Activated naive CD4-positive, alpha-beta T cell treated with anti-CD3 and anti-CD28 coated beads, Interleukin-2, amount 50 U/mL, for 16 hours (primary cell): Measurements from ENCODE around the gene SLC35D1.

ENCODE experiments used
- DNase-seq: peaks from one replicate; pipeline ENCODE4 v3.0.0-alpha.2; 2020

The SLC35D1 gene

GRCh38 chr1:67043366-67043765, 10.6 kb downstream of the SLC35D1 start:
- DNase-seq = no peak

GRCh38 chr1:67041841-67042503, 12.0 kb downstream of the SLC35D1 start:
- no peak for DNase-seq

- no peak for DNase-seq
Measured at GRCh38 chr1:67040405-67040804, 13.5 kb downstream of the SLC35D1 start.

- no peak for DNase-seq
Measured at GRCh38 chr1:67031859-67032247, 22.1 kb downstream of the SLC35D1 start.

GRCh38 chr1:67031121-67031858, 22.7 kb downstream of the SLC35D1 start:
- DNase-seq = no peak

GRCh38 chr1:67029472-67029871, 24.5 kb downstream of the SLC35D1 start:
- DNase-seq = no peak

GRCh38 chr1:67020765-67021164, 33.2 kb downstream of the SLC35D1 start:
- no peak for DNase-seq

- no peak for DNase-seq
Measured at GRCh38 chr1:67020304-67020703, 33.6 kb downstream of the SLC35D1 start.

GRCh38 chr1:67019600-67020136, 34.3 kb downstream of the SLC35D1 start:
- no peak for DNase-seq

GRCh38 chr1:67019121-67019520, 34.8 kb downstream of the SLC35D1 start:
- DNase-seq = no peak

GRCh38 chr1:67018574-67018973, 35.4 kb downstream of the SLC35D1 start:
- no peak for DNase-seq

- no peak for DNase-seq
Measured at GRCh38 chr1:67013573-67013972, 40.4 kb downstream of the SLC35D1 start.

GRCh38 chr1:67009792-67010191, 44.2 kb downstream of the SLC35D1 start:
- DNase-seq = no peak

GRCh38 chr1:67005068-67005467, 48.9 kb downstream of the SLC35D1 start:
- no peak for DNase-seq

- DNase-seq = no peak
Measured at GRCh38 chr1:67004176-67004575, 49.8 kb downstream of the SLC35D1 start.

- DNase-seq = no peak
Measured at GRCh38 chr1:67001682-67002425, 52.1 kb downstream of the SLC35D1 start.

- no peak for DNase-seq
Measured at GRCh38 chr1:66999640-67000400, 54.1 kb downstream of the SLC35D1 start.

GRCh38 chr1:66998972-66999371, 55.0 kb downstream of the SLC35D1 start:
- DNase-seq = no peak

GRCh38 chr1:66996018-66996682, 57.8 kb downstream of the SLC35D1 start:
- peak; percentile 64 for DNase-seq

- DNase-seq = no peak
Measured at GRCh38 chr1:66993076-66993475, 60.9 kb downstream of the SLC35D1 start.

- DNase-seq = no peak
Measured at GRCh38 chr1:66985835-66986234, 68.1 kb downstream of the SLC35D1 start.

- no peak for DNase-seq
Measured at GRCh38 chr1:66984491-66984890, 69.5 kb downstream of the SLC35D1 start.
